Panc1 (cell line): ENCODE measurements around the gene CACNA1I. TPM values are rescaled to one million over a fixed set of nuclear protein-coding genes. Genes with fewer than 3 reads are reported as not detected.

Source experiments
- ATAC-seq: fragments of 200-7000 bp; cut with Tn5 transposase; 2 replicates; pipeline ENCODE4 v1.9.1; 2020; ENCODE audit warnings: mild to moderate bottlenecking, moderate library complexity
- BruUV-seq: library from RNA; stranded (reverse); fragments of 400-500 nt; replicated peaks from 2 replicates; lab custom pipeline; 2021; lab: Mats Ljungman, UMichigan
- CTCF ChIA-PET: fragments of 300-600 bp; sonication (Branson Sonifier 250); formaldehyde crosslinking; loops from one replicate; lab custom pipeline; 2022; ENCODE audit warnings: antibody characterized with exemption; lab: Charles Lee
- POLR2A ChIA-PET: fragments of 300-600 bp; sonication (Branson Sonifier 250); formaldehyde crosslinking; loops from one replicate; lab custom pipeline; 2022; ENCODE audit warnings: antibody characterized with exemption; lab: Charles Lee
- DNase-seq: peaks from one replicate; pipeline ENCODE4 v3.0.0-alpha.2; 2010; ENCODE audit warnings: low read depth, low spot score
- H3K27ac ChIP-seq: 2 replicates; pipeline ENCODE4 v1.5.1; 2011; ENCODE audit warnings: mild to moderate bottlenecking, low read length, inconsistent platforms
- H3K27me3 ChIP-seq: fragments of 200-500 bp; sonication (Bioruptor generic); 2 replicates; pipeline ENCODE4 v1.6.0; 2014; ENCODE audit warnings: low read length, inconsistent platforms; ENCODE audit not compliant: control insufficient read depth, insufficient read depth
- H3K36me3 ChIP-seq: fragments of 200-500 bp; sonication (Bioruptor generic); 2 replicates; pipeline ENCODE4 v1.5.1; 2014; ENCODE audit warnings: inconsistent platforms, mild to moderate bottlenecking, low read length, moderate library complexity; ENCODE audit not compliant: control insufficient read depth, insufficient read depth
- H3K4me1 ChIP-seq: 2 replicates; pipeline ENCODE4 v1.5.1; 2011; ENCODE audit warnings: inconsistent platforms, mild to moderate bottlenecking, low read length, moderate library complexity; ENCODE audit not compliant: control insufficient read depth, insufficient read depth
- H3K4me3 ChIP-seq, 2 experiments: 2 replicates each; pipeline ENCODE4 v1.5.1; 2011 to 2012; ENCODE audit warnings: low read depth in 2 of 2, low read length in 2 of 2, mild to moderate bottlenecking in 2 of 2, inconsistent platforms in 1 of 2, moderate library complexity in 1 of 2
- H3K9me3 ChIP-seq: fragments of 200-500 bp; sonication (Bioruptor generic); 2 replicates; pipeline ENCODE4 v1.5.1; 2014; ENCODE audit warnings: low read depth, mild to moderate bottlenecking, inconsistent platforms, low read length, moderate library complexity; ENCODE audit not compliant: control insufficient read depth, insufficient read depth
- CTCF ChIP-seq: fragments of 450-650 bp; IDR thresholded peaks from 2 replicates; pipeline ENCODE4 v1.5.1; 2017; ENCODE audit warnings: mild to moderate bottlenecking
- POLR2AphosphoS5 ChIP-seq: IDR thresholded peaks from 2 replicates; pipeline ENCODE4 v1.6.1; 2012; ENCODE audit warnings: mild to moderate bottlenecking, low read depth, low read length, moderate library complexity
- REST ChIP-seq, 2 experiments: IDR thresholded peaks; 2 replicates each; pipeline ENCODE4 v1.6.1; 2011 to 2012; ENCODE audit warnings: low read depth in 2 of 2, control low read depth in 1 of 2, low read length in 1 of 2, mild to moderate bottlenecking in 1 of 2, moderate library complexity in 1 of 2; ENCODE audit not compliant: insufficient read depth in 1 of 2
- SIN3A ChIP-seq: IDR thresholded peaks from 2 replicates; pipeline ENCODE4 v1.6.1; 2012; ENCODE audit warnings: low read depth, mild to moderate bottlenecking, low read length, moderate library complexity, borderline replicate concordance; ENCODE audit not compliant: insufficient read depth
- TCF7L2 ChIP-seq: IDR thresholded peaks from 2 replicates; pipeline ENCODE4 v1.6.1; 2011; ENCODE audit warnings: mild to moderate bottlenecking, low read depth, low read length, inconsistent platforms
- in situ Hi-C: cut with HindIII; loops from 2 replicates; pipeline ENCODE4 v1.10.0; 2016; ENCODE audit warnings: low sequenced_read_pairs, low pct_unique_long_range_greater_than_20kb
- intact Hi-C: fragments of 100-400 bp; cut with micrococcal nuclease; formaldehyde crosslinking; loops from one replicate; pipeline ENCODE4 v1.10.0; 2022; ENCODE audit not compliant: unreplicated experiment
- total RNA-seq: library from RNA; stranded (reverse); gene quantifications from one replicate; pipeline ENCODE4 v1.2.1, GENCODE V29; 2021; ENCODE audit not compliant: unreplicated experiment

The CACNA1I gene
- total RNA-seq, 1 experiment from 2014 or later: 0.23 TPM

- ATAC-seq: no peak
- Histone ChIP-seq H3K9me3 (no peaks in the 10 kb centered on the region), H3K4me3 (no peak overlapping the region), H3K4me1 (no peaks in the 10 kb centered on the region), H3K27me3 (no peaks in the 10 kb centered on the region), H3K27ac (no peak overlapping the region), H3K36me3 (no peaks in the 10 kb centered on the region)
- no peak for TF ChIP-seq POLR2AphosphoS5
- no peak for TF ChIP-seq REST (IDR thresholded peaks at IDR 0.05; ENCODE audit: insufficient read depth in 1 of 2, low read depth in 2 of 2, low read length in 1 of 2)
- no peak for TF ChIP-seq SIN3A
- no peak for TF ChIP-seq CTCF
- TF ChIP-seq TCF7L2: no peak
- in situ Hi-C loops (no loop called here), intact Hi-C loops (no loop called here)
- ChIA-PET CTCF (interaction anchor here (0.6 kb wide), 1 partner anchor 373 kb away, joined by 3 read pairs; no protein-coding TSS in a partner anchor), POLR2A (no interaction called here)
- no peak for DNase-seq
- no TSS peak for BruUV-seq
Measured at GRCh38 chr22:39610766-39611165, 40.2 kb downstream of the CACNA1I start.

- H3K9me3 ChIP-seq: no peaks in the 10 kb centered on the region
- intact Hi-C loops: no loop called here
- CTCF ChIA-PET: no interaction called here
- in situ Hi-C loops: no loop called here
- POLR2A ChIA-PET: no interaction called here
- ATAC-seq (no peak), DNase-seq (no peak)
- H3K27me3 ChIP-seq: no peaks in the 10 kb centered on the region
- no TSS peak for BruUV-seq
- TF ChIP-seq TCF7L2: no peak
- no peak overlapping the region for H3K4me3 ChIP-seq
- no peak overlapping the region for H3K27ac ChIP-seq
- no peaks in the 10 kb centered on the region for H3K4me1 ChIP-seq
- H3K36me3 ChIP-seq: no peaks in the 10 kb centered on the region
Measured at GRCh38 chr22:39611360-39611759, 40.8 kb downstream of the CACNA1I start.

DNA sequence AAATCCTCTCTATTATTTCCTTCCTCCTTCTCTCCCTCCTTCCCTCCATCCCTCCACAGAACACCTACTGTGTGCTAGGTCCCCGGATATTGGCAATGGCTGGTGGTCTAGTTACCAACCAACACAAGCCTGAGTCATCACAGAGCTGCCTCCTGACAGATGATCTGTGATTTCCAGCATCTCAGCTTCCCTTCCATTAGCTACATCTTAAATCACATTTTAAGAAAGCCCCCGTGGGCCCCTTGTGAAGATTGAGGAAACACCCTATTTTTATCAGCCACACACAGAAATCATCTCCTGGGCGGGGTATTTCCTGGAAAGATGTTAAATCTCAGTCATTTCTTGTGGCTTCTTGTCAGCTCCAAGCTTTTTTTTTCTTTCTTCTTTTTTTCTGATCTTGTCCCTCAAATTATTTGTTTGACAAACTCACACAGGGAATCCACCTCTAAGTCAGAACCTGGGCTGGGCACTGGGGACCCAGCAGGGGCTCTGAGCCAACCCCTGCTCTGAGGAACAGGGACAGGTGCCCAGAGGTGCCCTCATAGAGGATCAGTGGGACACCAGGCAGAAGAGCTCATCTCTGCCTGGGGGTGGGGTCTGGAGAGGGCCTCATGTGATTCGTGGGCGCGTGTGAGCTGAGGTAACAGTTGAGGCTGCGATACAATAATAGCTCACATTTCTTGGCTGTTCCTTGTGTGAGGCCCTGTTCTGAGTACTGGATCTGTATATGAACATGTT lies 42.4 kb downstream of the CACNA1I start:
- no peak for DNase-seq
- no TSS peak for BruUV-seq
- intact Hi-C loops (no loop called here), in situ Hi-C loops (no loop called here)
- Histone ChIP-seq H3K36me3 (no peaks in the 10 kb centered on the region), H3K4me3 (no peak overlapping the region), H3K27ac (no peak overlapping the region), H3K27me3 (no peaks in the 10 kb centered on the region), H3K9me3 (no peaks in the 10 kb centered on the region), H3K4me1 (no peaks in the 10 kb centered on the region)
- ChIA-PET POLR2A (no interaction called here), CTCF (no interaction called here)
- ATAC-seq: no peak
- no peak for TF ChIP-seq SIN3A
- no peak for TF ChIP-seq POLR2AphosphoS5
- no peak for TF ChIP-seq TCF7L2
- TF ChIP-seq CTCF: no peak
- no peak for TF ChIP-seq REST (IDR thresholded peaks at IDR 0.05; ENCODE audit: insufficient read depth in 1 of 2, low read depth in 2 of 2, low read length in 1 of 2)
